ENCODE results near the gene SEMA4D. TPM values are rescaled to one million over a fixed set of nuclear protein-coding genes. Genes with fewer than 3 reads are reported as not detected.

SEMA4D gene
- total RNA-seq, 1 experiment from 2014 or later, result 23.3 TPM

- DNase-seq, result no peak
- BruUV-seq (replicated peaks), result no TSS peak
- CTCF ChIA-PET, result interaction anchor here (0.6 kb wide), 1 partner anchor 42 kb away, joined by 4 read pairs; no protein-coding TSS in a partner anchor
- Mint-ChIP-seq H3K9me3 (ENCODE audit: low read depth, unreplicated experiment) (no peaks in the 10 kb centered on the region), H3K4me1 (ENCODE audit: low read depth, unreplicated experiment) (no peaks in the 10 kb centered on the region), H3K36me3 (ENCODE audit: insufficient read depth, unreplicated experiment) (no peaks in the 10 kb centered on the region), H3K27me3 (ENCODE audit: unreplicated experiment) (no peaks in the 10 kb centered on the region), H3K27ac (ENCODE audit: unreplicated experiment) (no peak overlapping the region), H3K4me3 (ENCODE audit: low read depth, unreplicated experiment) (no peak overlapping the region)
- intact Hi-C loops (cut with micrococcal nuclease; ENCODE audit: unreplicated experiment), result no loop called here
- no peak for TF ChIP-seq CTCF (IDR thresholded peaks at IDR 0.05; ENCODE audit: unreplicated experiment)
Observed at GRCh38 chr9:89444925-89445765, 52.8 kb downstream of the SEMA4D start.

GRCh38 chr9:89444274-89444673, 53.6 kb downstream of the SEMA4D start:
- Mint-ChIP-seq H3K27ac (ENCODE audit: unreplicated experiment) (no peak overlapping the region), H3K9me3 (ENCODE audit: low read depth, unreplicated experiment) (no peaks in the 10 kb centered on the region), H3K36me3 (ENCODE audit: insufficient read depth, unreplicated experiment) (no peaks in the 10 kb centered on the region), H3K4me3 (ENCODE audit: low read depth, unreplicated experiment) (no peak overlapping the region), H3K4me1 (ENCODE audit: low read depth, unreplicated experiment) (no peaks in the 10 kb centered on the region), H3K27me3 (ENCODE audit: unreplicated experiment) (no peaks in the 10 kb centered on the region)
- intact Hi-C loops (cut with micrococcal nuclease; ENCODE audit: unreplicated experiment), result no loop called here
- no TSS peak for BruUV-seq (replicated peaks)
- CTCF ChIA-PET, result interaction anchor here (0.6 kb wide), 1 partner anchor 62 kb away, joined by 3 read pairs; no protein-coding TSS in a partner anchor
- no peak for DNase-seq
- no peak for TF ChIP-seq CTCF (IDR thresholded peaks at IDR 0.05; ENCODE audit: unreplicated experiment)

GRCh38 chr9:89442981-89443814, 54.7 kb downstream of the SEMA4D start:
- no peaks in the 10 kb centered on the region for H3K4me1 Mint-ChIP-seq (ENCODE audit: low read depth, unreplicated experiment)
- H3K4me3 Mint-ChIP-seq (ENCODE audit: low read depth, unreplicated experiment), result no peak overlapping the region
- CTCF ChIA-PET, result no interaction called here
- TF ChIP-seq CTCF (IDR thresholded peaks at IDR 0.05; ENCODE audit: unreplicated experiment), result no peak
- H3K9me3 Mint-ChIP-seq (ENCODE audit: low read depth, unreplicated experiment), result no peaks in the 10 kb centered on the region
- BruUV-seq (replicated peaks), result no TSS peak
- no peaks in the 10 kb centered on the region for H3K27me3 Mint-ChIP-seq (ENCODE audit: unreplicated experiment)
- intact Hi-C loops (cut with micrococcal nuclease; ENCODE audit: unreplicated experiment), result no loop called here
- H3K36me3 Mint-ChIP-seq (ENCODE audit: insufficient read depth, unreplicated experiment), result no peaks in the 10 kb centered on the region
- H3K27ac Mint-ChIP-seq (ENCODE audit: unreplicated experiment), result no peak overlapping the region
- no peak for DNase-seq

- CTCF ChIA-PET, result no interaction called here
Observed at GRCh38 chr9:89442501-89442978, 55.4 kb downstream of the SEMA4D start.

More at GRCh38 chr9:89442501-89442978, 55.4 kb downstream of the SEMA4D start:
- intact Hi-C loops (cut with micrococcal nuclease; ENCODE audit: unreplicated experiment), result no loop called here
- no peaks in the 10 kb centered on the region for H3K27me3 Mint-ChIP-seq (ENCODE audit: unreplicated experiment)
- H3K9me3 Mint-ChIP-seq (ENCODE audit: low read depth, unreplicated experiment), result no peaks in the 10 kb centered on the region
- TF ChIP-seq CTCF (IDR thresholded peaks at IDR 0.05; ENCODE audit: unreplicated experiment), result no peak
- no TSS peak for BruUV-seq (replicated peaks)
- H3K4me1 Mint-ChIP-seq (ENCODE audit: low read depth, unreplicated experiment), result peaks cover 5% of the 10 kb centered on the region
- no peak for DNase-seq
- no peak overlapping the region for H3K4me3 Mint-ChIP-seq (ENCODE audit: low read depth, unreplicated experiment)
- H3K27ac Mint-ChIP-seq (ENCODE audit: unreplicated experiment), result no peak overlapping the region
- no peaks in the 10 kb centered on the region for H3K36me3 Mint-ChIP-seq (ENCODE audit: insufficient read depth, unreplicated experiment)

Data from Calu3 (cell line).